SU-DHL-6 (cell line): Measurements from ENCODE around the gene SERPINA5.

Experiments
- H2AFZ ChIP-seq: fragments of 200-600 bp; sonication (generic); 2 replicates; pipeline ENCODE4 v1.6.1; 2014; ENCODE audit warnings: low read depth, mild to moderate bottlenecking, moderate library complexity, mixed read lengths, antibody characterized with exemption, low read length; ENCODE audit not compliant: severe bottlenecking
- H3F3A ChIP-seq: fragments of 200-600 bp; shearing (Covaris generic); 2 replicates; pipeline ENCODE4 v1.6.0; 2016; ENCODE audit warnings: antibody characterized with exemption, mild to moderate bottlenecking; ENCODE audit not compliant: insufficient read depth
- H3K27ac ChIP-seq: fragments of 200-600 bp; sonication (generic); 2 replicates; pipeline ENCODE4 v1.5.1; 2016; ENCODE audit warnings: low read depth, mild to moderate bottlenecking, low read length, moderate library complexity, mixed read lengths
- H3K27me3 ChIP-seq: fragments of 200-600 bp; sonication (generic), shearing (Covaris generic); 2 replicates; pipeline ENCODE4 v1.6.0; 2014; ENCODE audit warnings: mild to moderate bottlenecking, low read length
- H3K36me3 ChIP-seq: fragments of 200-600 bp; sonication (generic); 2 replicates; pipeline ENCODE4 v1.6.1; 2014; ENCODE audit warnings: mild to moderate bottlenecking, low read length, mixed read lengths
- H3K4me2 ChIP-seq: fragments of 300-600, 200-600 bp; shearing (Covaris generic), sonication (generic); 2 replicates; pipeline ENCODE4 v1.6.0; 2014; ENCODE audit warnings: low read length, low read depth, mild to moderate bottlenecking; ENCODE audit not compliant: poor library complexity, severe bottlenecking
- H3K4me3 ChIP-seq: fragments of 200-600 bp; sonication (generic); 2 replicates; pipeline ENCODE4 v1.5.1; 2014; ENCODE audit warnings: antibody characterized with exemption, low read length, mild to moderate bottlenecking, mixed read lengths; ENCODE audit not compliant: insufficient read depth, poor library complexity, severe bottlenecking
- H3K79me2 ChIP-seq: fragments of 200-600 bp; sonication (generic); 2 replicates; pipeline ENCODE4 v1.6.1; 2014; ENCODE audit warnings: mild to moderate bottlenecking, low read length, moderate library complexity; ENCODE audit not compliant: insufficient read depth
- H3K9ac ChIP-seq: fragments of 200-600 bp; sonication (generic); 2 replicates; pipeline ENCODE4 v1.7.0; 2014; ENCODE audit warnings: mild to moderate bottlenecking, low read length
- H3K9me2 ChIP-seq: fragments of 200-600 bp; sonication (generic); replicated peaks from 2 replicates; pipeline ENCODE4 v1.6.1; 2014; ENCODE audit warnings: low read length; ENCODE audit not compliant: insufficient read depth
- H3K9me3 ChIP-seq: fragments of 200-600 bp; sonication (generic); 2 replicates; pipeline ENCODE4 v1.6.1; 2014; ENCODE audit warnings: low read length, mixed read lengths; ENCODE audit not compliant: insufficient read depth
- H4K20me1 ChIP-seq: fragments of 200-600 bp; sonication (generic); 2 replicates; pipeline ENCODE4 v1.6.1; 2014; ENCODE audit warnings: low read depth, mild to moderate bottlenecking, antibody characterized with exemption, low read length, moderate library complexity, mixed read lengths
- EZH2phosphoT487 ChIP-seq: fragments of 200-600 bp; sonication (generic), shearing (Covaris generic); conservative IDR thresholded peaks from 2 replicates; pipeline ENCODE4 v1.6.1; 2018; ENCODE audit warnings: mild to moderate bottlenecking, antibody characterized with exemption, low read length, moderate library complexity, mixed read lengths
- TF ChIP-seq, protein P1 (sequence below): fragments of 200-600 bp; sonication (generic); IDR thresholded peaks from one replicate; pipeline ENCODE4 v1.5.1; 2017; ENCODE audit warnings: antibody characterized with exemption, mild to moderate bottlenecking, low read length, moderate library complexity; ENCODE audit not compliant: insufficient read depth, poor library complexity, severe bottlenecking

The SERPINA5 gene

DNA sequence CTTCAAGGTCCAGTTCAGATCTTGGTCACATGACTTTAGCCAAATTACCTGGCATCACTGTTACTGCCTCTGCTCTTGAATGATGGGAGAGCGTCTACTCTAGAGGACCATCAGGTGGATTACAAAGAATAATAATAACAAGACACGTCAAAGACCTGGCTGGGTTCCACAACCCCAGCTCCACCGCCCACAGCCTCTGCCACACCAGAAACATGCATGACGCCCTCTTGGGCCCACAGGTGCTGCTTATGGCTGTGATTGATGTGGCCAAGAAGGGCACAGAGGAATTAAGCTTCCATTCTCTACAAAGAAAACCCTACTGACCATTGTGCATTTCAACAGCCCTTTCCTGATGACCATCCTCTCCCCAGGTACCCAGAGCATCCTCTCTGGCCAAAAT, 49.2 kb downstream of the SERPINA5 start:
- Histone ChIP-seq H3K79me2 (no peaks in the 10 kb centered on the region), H3K9me3 (no peaks in the 10 kb centered on the region), H3K9me2 (no peaks in the 10 kb centered on the region)

DNA sequence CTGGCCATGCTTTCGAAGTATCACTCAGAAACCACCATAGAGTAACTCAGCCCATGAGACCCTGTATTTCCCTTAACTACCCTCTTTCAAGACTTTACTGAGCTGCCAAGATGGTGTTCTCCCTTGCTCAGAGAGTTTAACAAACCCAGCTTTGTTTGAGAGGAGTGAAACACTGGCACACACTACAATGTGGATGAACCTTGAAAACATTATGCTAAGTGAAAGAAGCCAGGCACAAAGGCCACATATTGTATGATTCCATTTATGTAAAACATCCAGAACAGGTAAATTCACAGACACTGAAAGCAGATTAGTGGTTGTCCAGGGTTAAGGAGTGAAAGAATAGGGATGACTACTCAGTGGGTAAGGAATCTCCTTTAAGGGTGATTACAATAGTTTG, 49.8 kb downstream of the SERPINA5 start:
- Histone ChIP-seq H3K4me3 (no peak overlapping the region), H3K36me3 (no peaks in the 10 kb centered on the region), H3K9ac (no peak overlapping the region), H3K4me2 (no peak overlapping the region), H3K27ac (no peak overlapping the region), H3K27me3 (no peaks in the 10 kb centered on the region), H2AFZ (no peak overlapping the region), H3F3A (no peaks in the 10 kb centered on the region), H3K79me2 (no peaks in the 10 kb centered on the region), H4K20me1 (no peaks in the 10 kb centered on the region), H3K9me2 (no peaks in the 10 kb centered on the region), H3K9me3 (no peaks in the 10 kb centered on the region)
- no peak for TF ChIP-seq EZH2phosphoT487
- TF ChIP-seq, protein P1, sequence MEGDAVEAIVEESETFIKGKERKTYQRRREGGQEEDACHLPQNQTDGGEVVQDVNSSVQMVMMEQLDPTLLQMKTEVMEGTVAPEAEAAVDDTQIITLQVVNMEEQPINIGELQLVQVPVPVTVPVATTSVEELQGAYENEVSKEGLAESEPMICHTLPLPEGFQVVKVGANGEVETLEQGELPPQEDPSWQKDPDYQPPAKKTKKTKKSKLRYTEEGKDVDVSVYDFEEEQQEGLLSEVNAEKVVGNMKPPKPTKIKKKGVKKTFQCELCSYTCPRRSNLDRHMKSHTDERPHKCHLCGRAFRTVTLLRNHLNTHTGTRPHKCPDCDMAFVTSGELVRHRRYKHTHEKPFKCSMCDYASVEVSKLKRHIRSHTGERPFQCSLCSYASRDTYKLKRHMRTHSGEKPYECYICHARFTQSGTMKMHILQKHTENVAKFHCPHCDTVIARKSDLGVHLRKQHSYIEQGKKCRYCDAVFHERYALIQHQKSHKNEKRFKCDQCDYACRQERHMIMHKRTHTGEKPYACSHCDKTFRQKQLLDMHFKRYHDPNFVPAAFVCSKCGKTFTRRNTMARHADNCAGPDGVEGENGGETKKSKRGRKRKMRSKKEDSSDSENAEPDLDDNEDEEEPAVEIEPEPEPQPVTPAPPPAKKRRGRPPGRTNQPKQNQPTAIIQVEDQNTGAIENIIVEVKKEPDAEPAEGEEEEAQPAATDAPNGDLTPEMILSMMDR, result no peak

More for the DNA sequence above, 49.2 kb downstream of the SERPINA5 start:
- Histone ChIP-seq H2AFZ (no peak overlapping the region), H3K27me3 (no peaks in the 10 kb centered on the region), H3K4me3 (no peak overlapping the region), H4K20me1 (no peaks in the 10 kb centered on the region), H3K4me2 (no peak overlapping the region), H3F3A (no peaks in the 10 kb centered on the region), H3K9ac (no peak overlapping the region), H3K27ac (no peak overlapping the region), H3K36me3 (no peaks in the 10 kb centered on the region)
- TF ChIP-seq EZH2phosphoT487, result no peak
- TF ChIP-seq, protein P1, result no peak

DNA sequence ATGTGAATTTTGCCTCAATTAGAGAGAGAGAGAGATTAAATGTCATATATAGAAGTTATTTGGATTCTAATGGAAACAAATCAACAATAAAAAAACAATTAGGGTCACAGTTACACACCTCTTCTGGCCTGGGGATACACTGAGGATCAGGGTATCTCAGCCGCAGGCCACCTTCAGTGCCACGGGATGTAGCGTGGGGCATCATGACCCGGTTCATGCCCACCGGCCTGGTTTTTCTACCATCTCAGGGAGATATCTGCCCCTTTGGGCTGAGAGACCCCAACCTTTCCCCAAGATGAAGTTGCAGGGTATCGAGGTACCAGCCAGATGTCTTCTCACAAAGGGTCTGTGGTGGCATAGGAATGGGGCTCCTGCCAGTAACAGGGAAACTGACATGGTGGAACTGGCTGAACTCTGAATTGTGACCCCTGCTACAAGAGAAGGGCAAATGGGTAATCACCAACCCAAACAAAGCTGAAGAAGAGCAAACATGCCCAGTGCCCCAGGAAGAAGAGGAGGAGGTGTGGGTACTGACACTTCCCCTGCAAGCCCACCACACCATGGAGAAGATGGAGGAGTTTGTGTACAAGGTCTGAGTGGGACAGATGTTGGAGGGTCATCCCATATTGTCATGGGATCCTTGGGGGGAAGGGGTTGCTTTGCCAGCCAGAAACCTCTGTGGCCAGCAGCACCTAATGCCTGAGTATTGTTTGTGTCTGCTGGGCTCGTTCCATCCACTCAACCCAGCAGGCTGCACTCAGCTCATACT, 50.5 kb downstream of the SERPINA5 start:
- Histone ChIP-seq H3K79me2 (no peaks in the 10 kb centered on the region), H3K9me2 (no peaks in the 10 kb centered on the region), H4K20me1 (no peaks in the 10 kb centered on the region), H3K4me3 (no peak overlapping the region), H3K27me3 (no peaks in the 10 kb centered on the region), H2AFZ (no peak overlapping the region), H3K27ac (no peak overlapping the region), H3K9ac (no peak overlapping the region), H3F3A (no peaks in the 10 kb centered on the region), H3K36me3 (no peaks in the 10 kb centered on the region), H3K4me2 (no peak overlapping the region), H3K9me3 (no peaks in the 10 kb centered on the region)
- TF ChIP-seq, protein P1, result no peak
- no peak for TF ChIP-seq EZH2phosphoT487
